H1 (cell line): ENCODE results near the gene ZFR. TPM values are rescaled to one million over a fixed set of nuclear protein-coding genes. Genes with fewer than 3 reads are reported as not detected.

ENCODE experiments used
- CHD2 ChIP-seq: IDR thresholded peaks from 2 replicates; pipeline ENCODE4 v1.6.1; 2012; ENCODE audit warnings: low read length, improper control_type of control experiment
- GABPA ChIP-seq: IDR thresholded peaks from 2 replicates; pipeline ENCODE4 v1.6.1; 2011; ENCODE audit warnings: mild to moderate bottlenecking, low read length, moderate library complexity, borderline replicate concordance; ENCODE audit not compliant: insufficient read depth
- JUN ChIP-seq: IDR thresholded peaks from 2 replicates; pipeline ENCODE4 v1.6.1; 2011; ENCODE audit warnings: low read depth, mild to moderate bottlenecking, improper control_type of control experiment, low read length
- NANOG ChIP-seq: IDR thresholded peaks from 2 replicates; pipeline ENCODE4 v1.6.1; 2011; ENCODE audit warnings: low read length, low read depth, mild to moderate bottlenecking, inconsistent platforms; ENCODE audit not compliant: insufficient read depth, poor library complexity, severe bottlenecking
- SIN3A ChIP-seq, 2 experiments: IDR thresholded peaks in 1 of 2; conservative IDR thresholded peaks in 1 of 2; 2 replicates each; pipeline ENCODE4 v1.6.1; 2011 to 2012; ENCODE audit warnings: low read length in 2 of 2, improper control_type of control experiment in 1 of 2, low read depth in 1 of 2, mild to moderate bottlenecking in 1 of 2
- ZNF274 ChIP-seq: IDR thresholded peaks from 2 replicates; pipeline ENCODE4 v1.7.0; 2012; ENCODE audit warnings: low read length, borderline replicate concordance; ENCODE audit errors: extremely low read depth
- polyA plus RNA-seq, 7 experiments: library from polyadenylated mRNA; depleted of rRNA in 3 of 7; stranded (reverse) in 5 of 7; unstranded in 2 of 7; fragments of >200 nt in 5 of 7; fragments of 200-250 nt in 2 of 7; gene quantifications; 1 replicate in 5 of 7; 2 replicates in 1 of 7; 4 replicates in 1 of 7; pipeline versions ENCODE4 v1.2.1 to v1.2.3, GENCODE V29; 2011 to 2013; ENCODE audit warnings: missing spikeins in 2 of 7, mixed read lengths in 2 of 7
- total RNA-seq: library from RNA; stranded (reverse); fragmentation: NEBNext Ultra II Directional; extraction: Animal tissue kit (Norgen Biotek cat#: 25700); gene quantifications from 2 replicates; pipeline ENCODE4 v1.2.1, GENCODE V29; 2021

The ZFR gene
- total and polyA plus RNA-seq, 2 of the 8 experiments (the other 6 are each of a cell fraction or from before 2014, with no cell fraction given), result 68.8 to 92.7 TPM

- no peak for TF ChIP-seq GABPA
- no peak for TF ChIP-seq JUN
- no peak for TF ChIP-seq CHD2
- no peak for TF ChIP-seq ZNF274
- TF ChIP-seq SIN3A (conservative IDR thresholded peaks at IDR 0.05 in 1 of 2, IDR thresholded peaks at IDR 0.05 in 1 of 2; ENCODE audit: low read depth in 1 of 2, low read length in 2 of 2), result no peak
- TF ChIP-seq NANOG, result no peak
- TF ChIP-seq, all 59 proteins: peak for 0
Observed at GRCh38 chr5:32476891-32477290, 32.4 kb upstream of the ZFR start (continued).
